GM12878 (cell line): ENCODE results near the gene NDUFB2. TPM values are rescaled to one million over a fixed set of nuclear protein-coding genes. Genes with fewer than 3 reads are reported as not detected.

Experiments
- ATAC-seq: fragments of 200-7000 bp; cut with Tn5 transposase; 3 replicates; pipeline ENCODE4 v1.9.1; 2020; ENCODE audit warnings: mild to moderate bottlenecking, moderate library complexity
- BruUV-seq: library from RNA; stranded (reverse); fragments of 400-500 nt; replicated peaks from 2 replicates; lab custom pipeline; 2021; lab: Mats Ljungman, UMichigan
- CTCF ChIA-PET: fragments of 300-600 bp; sonication (Branson Sonifier 250); formaldehyde crosslinking; extraction: SDS; loops from one replicate; lab custom pipeline; 2021; ENCODE audit warnings: inconsistent platforms; lab: Yijun Ruan, JAX
- POLR2A ChIA-PET: fragments of 350-600 bp; formaldehyde crosslinking; extraction: SDS; loops from one replicate; lab custom pipeline; 2021; ENCODE audit warnings: inconsistent platforms; lab: Charles Lee
- RAD21 ChIA-PET: fragments of 300-600 bp; sonication (Branson Sonifier 250); formaldehyde crosslinking; loops from one replicate; lab custom pipeline; 2023; ENCODE audit warnings: antibody characterized with exemption; ENCODE audit not compliant: unreplicated experiment; lab: Charles Lee
- SMC1A ChIA-PET: fragments of 300-600 bp; sonication (Branson Sonifier 250); formaldehyde crosslinking; loops from one replicate; lab custom pipeline; 2023; ENCODE audit not compliant: unreplicated experiment, uncharacterized antibody; lab: Charles Lee
- DNase-seq: peaks from one replicate; pipeline ENCODE4 v3.0.0-alpha.2; 2011; ENCODE audit warnings: low read depth, low spot score
- FAIRE-seq: peaks from 3 replicates; lab custom pipeline; 2011; peaks lifted over from hg19 to GRCh38; lab: Jason Lieb, UNC
- H2AFZ ChIP-seq: 2 replicates; pipeline ENCODE4 v1.6.0; 2011; ENCODE audit warnings: low read depth, low read length, control low read depth; ENCODE audit not compliant: control insufficient read depth
- H3K27ac ChIP-seq: 2 replicates; pipeline ENCODE4 v1.5.1; 2011; ENCODE audit warnings: control low read depth; ENCODE audit not compliant: control insufficient read depth, insufficient read depth
- H3K27me3 ChIP-seq, 2 experiments: replicated peaks in 1 of 2; 2 replicates each; pipeline versions ENCODE4 v1.6.0 to v1.6.1; 2011; ENCODE audit warnings: low read length in 1 of 2; ENCODE audit not compliant: control insufficient read depth in 2 of 2, insufficient read depth in 2 of 2
- H3K36me3 ChIP-seq, 2 experiments: 2 replicates each; pipeline ENCODE4 v1.5.1; 2011; ENCODE audit warnings: low read length in 1 of 2; ENCODE audit not compliant: control insufficient read depth in 2 of 2, insufficient read depth in 2 of 2
- H3K4me1 ChIP-seq: 2 replicates; pipeline ENCODE4 v1.6.1; 2011; ENCODE audit warnings: mild to moderate bottlenecking, low read length, moderate library complexity, mixed read lengths; ENCODE audit not compliant: control insufficient read depth, insufficient read depth
- H3K4me2 ChIP-seq: 2 replicates; pipeline ENCODE4 v1.6.0; 2011; ENCODE audit warnings: control low read depth; ENCODE audit not compliant: control insufficient read depth, insufficient read depth
- H3K4me3 ChIP-seq: fragments of 200-600 bp; sonication (generic); 2 replicates; pipeline ENCODE4 v1.5.1; 2016
- H3K79me2 ChIP-seq: 2 replicates; pipeline ENCODE4 v1.6.0; 2011; ENCODE audit warnings: low read length; ENCODE audit not compliant: control insufficient read depth, insufficient read depth
- H3K9ac ChIP-seq: 2 replicates; pipeline ENCODE4 v1.8.0; 2011; ENCODE audit warnings: low read length, control low read depth, mixed read lengths; ENCODE audit not compliant: control insufficient read depth, insufficient read depth
- H3K9me3 ChIP-seq: replicated peaks from 3 replicates; pipeline ENCODE4 v1.5.1; 2011; ENCODE audit warnings: mild to moderate bottlenecking, low read length; ENCODE audit not compliant: control insufficient read depth, insufficient read depth
- H4K20me1 ChIP-seq: 2 replicates; pipeline ENCODE4 v1.6.0; 2011; ENCODE audit not compliant: control insufficient read depth, insufficient read depth
- BACH1 ChIP-seq: fragments of 450-650 bp; IDR thresholded peaks from 2 replicates; pipeline ENCODE4 v1.6.1; 2017; ENCODE audit warnings: mild to moderate bottlenecking, borderline replicate concordance
- HDAC2 ChIP-seq: fragments of 200-600 bp; sonication (generic); IDR thresholded peaks from 2 replicates; pipeline ENCODE4 v1.6.1; 2017
- KLF5 ChIP-seq: fragments of 450-650 bp; IDR thresholded peaks from 2 replicates; pipeline ENCODE4 v1.6.1; 2014; ENCODE audit warnings: mild to moderate bottlenecking; ENCODE audit not compliant: partially characterized antibody
- NFXL1 ChIP-seq: fragments of 450-650 bp; IDR thresholded peaks from 2 replicates; pipeline ENCODE4 v1.6.1; 2017; ENCODE audit warnings: antibody characterized with exemption, mild to moderate bottlenecking, borderline replicate concordance
- POLR2A ChIP-seq: IDR thresholded peaks from 2 replicates; pipeline ENCODE4 v1.6.1; 2011; ENCODE audit warnings: low read depth, mild to moderate bottlenecking, low read length
- RBBP5 ChIP-seq: fragments of 200-600 bp; sonication (generic); conservative IDR thresholded peaks from 2 replicates; pipeline ENCODE4 v1.6.1; 2016
- SMAD1 ChIP-seq: fragments of 450-650 bp; IDR thresholded peaks from 2 replicates; pipeline ENCODE4 v1.6.1; 2018; ENCODE audit warnings: mild to moderate bottlenecking, low read depth; ENCODE audit not compliant: partially characterized antibody
- TCF3 ChIP-seq: IDR thresholded peaks from 2 replicates; pipeline ENCODE4 v1.6.1; 2012; ENCODE audit warnings: low read depth, mild to moderate bottlenecking, low read length, borderline replicate concordance; ENCODE audit not compliant: insufficient read depth
- TCF7 ChIP-seq: IDR thresholded peaks from 2 replicates; pipeline ENCODE4 v1.6.1; 2014; ENCODE audit warnings: antibody characterized with exemption, borderline replicate concordance
- ZBED1 ChIP-seq: IDR thresholded peaks from 2 replicates; pipeline ENCODE4 v1.6.1; 2016; ENCODE audit warnings: borderline replicate concordance
- WGBS: methylation state at CpG from one replicate; pipeline ENCODE4 v1.1.6; 2016; ENCODE audit warnings: low lambda C conversion rate; ENCODE audit not compliant: insufficient replicate concordance, insufficient coverage; ENCODE audit errors: missing lambda C conversion rate; 5-methylcytosine and 5-hydroxymethylcytosine counted together
- in situ Hi-C: fragments of 300-500 bp; cut with MboI; formaldehyde crosslinking; loops from 9 replicates; pipeline ENCODE4 v1.14.3; 2018; ENCODE audit warnings: mixed read lengths
- intact Hi-C: fragments of 100-400 bp; cut with micrococcal nuclease; formaldehyde crosslinking; loops from one replicate; pipeline ENCODE4 v1.14.2; 2022; ENCODE audit not compliant: unreplicated experiment
- polyA plus RNA-seq, 11 experiments: library from polyadenylated mRNA; depleted of rRNA in 4 of 11; unstranded in 6 of 11; stranded (reverse) in 5 of 11; fragments of >200 nt; fragmentation: Nextera tagmentation in 4 of 11; fragmentation: Illumina TruSeq in 1 of 11; extraction: Ambion mirVana in 4 of 11; extraction: Trizol in 1 of 11; gene quantifications; 1 replicate in 1 of 11; 2 replicates in 10 of 11; pipeline versions ENCODE4 v1.2.1 to v1.2.3, GENCODE V29; 2011 to 2016; ENCODE audit warnings: inconsistent platforms in 2 of 11, missing spikeins in 2 of 11, low read depth in 1 of 11
- total RNA-seq, 4 experiments: library from RNA; depleted of rRNA in 3 of 4; stranded (reverse); fragments of >200 nt in 3 of 4; fragmentation: Illumina TruSeq in 1 of 4; extraction: Trizol in 1 of 4; gene quantifications; 2 replicates each; pipeline versions ENCODE4 v1.2.1 to v1.2.3, GENCODE V29; 2013 to 2021
- TF ChIP-seq, protein P1 (sequence below): IDR thresholded peaks from 2 replicates; pipeline ENCODE4 v1.6.1; 2012; ENCODE audit warnings: low read depth, low read length, improper control_type of control experiment
- TF ChIP-seq, protein P2 (sequence below): fragments of 450-650 bp; IDR thresholded peaks from 2 replicates; pipeline ENCODE4 v1.6.1; 2017; ENCODE audit warnings: mild to moderate bottlenecking
- TF ChIP-seq, protein P3 (sequence below): IDR thresholded peaks from 2 replicates; pipeline ENCODE4 v1.6.1; 2011; ENCODE audit warnings: borderline replicate concordance, low read depth, mild to moderate bottlenecking, moderate library complexity, mixed read lengths, low read length; ENCODE audit not compliant: insufficient read depth; ENCODE audit errors: extremely low read length
- TF ChIP-seq, protein P4 (sequence below): fragments of 450-650 bp; IDR thresholded peaks from 2 replicates; pipeline ENCODE4 v1.6.1; 2014; ENCODE audit warnings: mild to moderate bottlenecking

Gene NDUFB2
- total and polyA plus RNA-seq, 10 of the 15 experiments (the other 5 are each of a cell fraction or from before 2014, with no cell fraction given): 109 to 1,236 (median 323) TPM

DNA sequence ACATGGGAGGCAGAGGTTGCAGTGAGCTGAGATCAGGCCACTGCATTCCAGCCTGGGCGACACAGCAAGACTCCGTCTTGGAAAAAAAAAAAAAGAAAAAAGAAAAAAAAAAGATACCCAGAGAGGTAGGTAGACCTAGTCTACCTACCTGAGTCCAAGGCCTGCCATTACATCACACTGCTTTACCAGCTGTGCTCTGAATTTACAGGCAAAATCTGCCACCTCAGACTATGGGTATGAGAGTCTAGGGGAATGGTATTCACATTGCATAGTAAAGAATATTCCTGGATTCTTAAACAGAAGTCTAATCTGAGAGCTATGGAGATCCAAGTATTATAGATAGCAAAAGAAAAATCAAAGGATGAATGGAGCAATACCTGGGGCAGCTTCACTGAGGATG lies 50.2 kb downstream of the NDUFB2 start:
- in situ Hi-C loops (no loop called here), intact Hi-C loops (no loop called here)
- BruUV-seq: no TSS peak
- H3K4me3 ChIP-seq: no peak overlapping the region
- SMC1A ChIA-PET: interaction anchor here (1.1 kb wide), 2 partner anchors 9 to 183 kb away, joined by 3 to 4 read pairs; no protein-coding TSS in a partner anchor
- POLR2A ChIA-PET: interaction anchor here (0.7 kb wide), 1 partner anchor 34 kb away, joined by 4 read pairs; no protein-coding TSS in a partner anchor
- H3K36me3 ChIP-seq: peaks cover 0 to 2% of the 10 kb centered on the region in 2 experiments; a peak in 1 of 4 replicates
- H2AFZ ChIP-seq: no peak overlapping the region
- no peaks in the 10 kb centered on the region for H4K20me1 ChIP-seq
- CTCF ChIA-PET: interaction anchor here (0.7 to 1.5 kb wide), 2 partner anchors 265 to 271 kb away, joined by 3 read pairs; no protein-coding TSS in a partner anchor
- WGBS: 100% methylated on average over 2 of the region's 2 CpGs
- H3K4me2 ChIP-seq: no peak overlapping the region
- ATAC-seq (no peak), FAIRE-seq (no peak), DNase-seq (no peak)
- RAD21 ChIA-PET: interaction anchor here (1.2 kb wide), 1 partner anchor 71 kb away, joined by 3 read pairs; no protein-coding TSS in a partner anchor
- no peaks in the 10 kb centered on the region for H3K79me2 ChIP-seq
- H3K27ac ChIP-seq: no peak overlapping the region
- no peaks in the 10 kb centered on the region; the same call in 1 of the 2 replicates for H3K4me1 ChIP-seq
- no peaks in the 10 kb centered on the region for H3K9me3 ChIP-seq
- H3K27me3 ChIP-seq: no peaks in the 10 kb centered on the region
- TF ChIP-seq SMAD1 (no peak), TCF7 (no peak), ZBED1 (no peak), POLR2A (no peak), TCF3 (no peak), KLF5 (no peak), BACH1 (no peak), HDAC2 (no peak), RBBP5 (no peak), NFXL1 (no peak)
- TF ChIP-seq, protein P1, sequence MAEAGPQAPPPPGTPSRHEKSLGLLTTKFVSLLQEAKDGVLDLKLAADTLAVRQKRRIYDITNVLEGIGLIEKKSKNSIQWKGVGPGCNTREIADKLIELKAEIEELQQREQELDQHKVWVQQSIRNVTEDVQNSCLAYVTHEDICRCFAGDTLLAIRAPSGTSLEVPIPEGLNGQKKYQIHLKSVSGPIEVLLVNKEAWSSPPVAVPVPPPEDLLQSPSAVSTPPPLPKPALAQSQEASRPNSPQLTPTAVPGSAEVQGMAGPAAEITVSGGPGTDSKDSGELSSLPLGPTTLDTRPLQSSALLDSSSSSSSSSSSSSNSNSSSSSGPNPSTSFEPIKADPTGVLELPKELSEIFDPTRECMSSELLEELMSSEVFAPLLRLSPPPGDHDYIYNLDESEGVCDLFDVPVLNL: no peak
- TF ChIP-seq, protein P2, sequence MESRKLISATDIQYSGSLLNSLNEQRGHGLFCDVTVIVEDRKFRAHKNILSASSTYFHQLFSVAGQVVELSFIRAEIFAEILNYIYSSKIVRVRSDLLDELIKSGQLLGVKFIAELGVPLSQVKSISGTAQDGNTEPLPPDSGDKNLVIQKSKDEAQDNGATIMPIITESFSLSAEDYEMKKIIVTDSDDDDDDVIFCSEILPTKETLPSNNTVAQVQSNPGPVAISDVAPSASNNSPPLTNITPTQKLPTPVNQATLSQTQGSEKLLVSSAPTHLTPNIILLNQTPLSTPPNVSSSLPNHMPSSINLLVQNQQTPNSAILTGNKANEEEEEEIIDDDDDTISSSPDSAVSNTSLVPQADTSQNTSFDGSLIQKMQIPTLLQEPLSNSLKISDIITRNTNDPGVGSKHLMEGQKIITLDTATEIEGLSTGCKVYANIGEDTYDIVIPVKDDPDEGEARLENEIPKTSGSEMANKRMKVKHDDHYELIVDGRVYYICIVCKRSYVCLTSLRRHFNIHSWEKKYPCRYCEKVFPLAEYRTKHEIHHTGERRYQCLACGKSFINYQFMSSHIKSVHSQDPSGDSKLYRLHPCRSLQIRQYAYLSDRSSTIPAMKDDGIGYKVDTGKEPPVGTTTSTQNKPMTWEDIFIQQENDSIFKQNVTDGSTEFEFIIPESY: no peak
- TF ChIP-seq, protein P3, sequence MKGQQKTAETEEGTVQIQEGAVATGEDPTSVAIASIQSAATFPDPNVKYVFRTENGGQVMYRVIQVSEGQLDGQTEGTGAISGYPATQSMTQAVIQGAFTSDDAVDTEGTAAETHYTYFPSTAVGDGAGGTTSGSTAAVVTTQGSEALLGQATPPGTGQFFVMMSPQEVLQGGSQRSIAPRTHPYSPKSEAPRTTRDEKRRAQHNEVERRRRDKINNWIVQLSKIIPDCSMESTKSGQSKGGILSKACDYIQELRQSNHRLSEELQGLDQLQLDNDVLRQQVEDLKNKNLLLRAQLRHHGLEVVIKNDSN: no peak
- TF ChIP-seq, protein P4, sequence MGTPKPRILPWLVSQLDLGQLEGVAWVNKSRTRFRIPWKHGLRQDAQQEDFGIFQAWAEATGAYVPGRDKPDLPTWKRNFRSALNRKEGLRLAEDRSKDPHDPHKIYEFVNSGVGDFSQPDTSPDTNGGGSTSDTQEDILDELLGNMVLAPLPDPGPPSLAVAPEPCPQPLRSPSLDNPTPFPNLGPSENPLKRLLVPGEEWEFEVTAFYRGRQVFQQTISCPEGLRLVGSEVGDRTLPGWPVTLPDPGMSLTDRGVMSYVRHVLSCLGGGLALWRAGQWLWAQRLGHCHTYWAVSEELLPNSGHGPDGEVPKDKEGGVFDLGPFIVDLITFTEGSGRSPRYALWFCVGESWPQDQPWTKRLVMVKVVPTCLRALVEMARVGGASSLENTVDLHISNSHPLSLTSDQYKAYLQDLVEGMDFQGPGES: no peak
- TF ChIP-seq, all 136 proteins: peak for 0
- no peak overlapping the region for H3K9ac ChIP-seq
